H54 (cell line): ENCODE measurements around the gene BMP6.

Source experiments
- DNase-seq: peaks from one replicate; pipeline ENCODE4 v3.0.0; 2011; ENCODE audit warnings: low spot score, mixed read lengths; ENCODE audit not compliant: insufficient read length
- FAIRE-seq: peaks from 3 replicates; lab custom pipeline; 2011; peaks lifted over from hg19 to GRCh38; lab: Jason Lieb, UNC
- POLR2A ChIP-seq: IDR thresholded peaks from 2 replicates; pipeline ENCODE4 v1.6.1; 2011; ENCODE audit warnings: low read depth, mild to moderate bottlenecking, low read length

The BMP6 gene

DNA sequence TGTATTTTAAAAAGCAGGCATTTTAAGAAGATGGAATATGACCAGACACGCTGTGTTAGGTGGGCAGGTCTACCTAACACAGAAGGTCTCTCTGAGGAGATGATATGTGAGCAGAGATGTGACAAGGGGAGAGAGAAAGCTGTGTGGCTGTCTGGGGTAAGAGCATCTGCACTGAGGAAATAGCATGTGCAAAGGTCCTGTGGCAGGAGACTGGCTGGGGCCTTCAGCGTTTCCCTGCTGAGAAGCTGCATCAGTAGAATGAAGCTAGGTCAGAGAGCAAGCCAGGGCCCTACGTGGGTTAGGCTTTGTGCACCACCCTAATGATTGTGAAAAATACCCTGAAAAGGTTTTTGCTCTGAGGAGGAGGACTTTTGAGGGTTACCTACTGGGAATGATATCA lies 97.7 kb downstream of the BMP6 start:
- FAIRE-seq (no peak), DNase-seq (no peak)
- TF ChIP-seq POLR2A, result no peak

DNA sequence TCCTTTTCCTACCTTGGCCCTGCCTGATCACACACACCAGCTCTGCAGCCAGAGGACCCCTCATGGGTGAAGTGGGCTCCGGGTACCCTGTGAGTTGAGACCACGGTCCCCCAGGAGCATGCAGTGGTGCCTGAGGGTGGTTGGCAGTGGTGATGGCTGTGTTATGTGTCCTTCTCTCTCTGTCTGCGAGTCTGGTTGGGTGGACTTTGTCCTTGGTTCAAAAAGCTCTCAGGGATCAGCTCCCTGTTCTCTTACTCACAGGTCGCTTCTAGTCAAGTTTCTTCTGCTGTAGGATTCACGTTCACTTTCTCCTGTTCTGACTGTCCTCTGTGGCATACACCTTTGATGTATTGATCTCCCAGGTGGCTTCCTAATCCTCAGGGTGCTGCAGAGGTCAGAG lies 100.1 kb downstream of the BMP6 start:
- FAIRE-seq, result no peak
- no peak for DNase-seq
- no peak for TF ChIP-seq POLR2A

DNA sequence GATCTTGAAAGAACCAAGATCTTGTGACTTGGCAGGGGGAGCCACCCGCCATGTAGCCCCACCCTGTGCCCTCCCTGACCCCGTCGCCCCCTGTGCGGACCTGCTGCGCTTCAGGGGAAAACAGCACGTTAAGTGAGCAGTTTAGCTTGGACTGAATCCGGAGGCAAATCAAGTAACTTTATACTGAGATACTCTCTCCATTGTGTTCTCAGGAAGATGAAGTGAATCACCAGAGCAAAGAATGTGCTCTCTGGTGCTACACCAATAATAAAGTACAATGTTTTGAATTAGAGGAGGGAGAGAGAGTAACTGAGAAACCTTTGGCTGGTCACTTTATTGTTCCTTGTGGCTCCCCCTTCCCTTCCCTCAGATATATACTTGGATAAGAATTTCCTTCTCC lies 101.2 kb downstream of the BMP6 start:
- FAIRE-seq (no peak), DNase-seq (no peak)
- TF ChIP-seq POLR2A, result no peak

DNA sequence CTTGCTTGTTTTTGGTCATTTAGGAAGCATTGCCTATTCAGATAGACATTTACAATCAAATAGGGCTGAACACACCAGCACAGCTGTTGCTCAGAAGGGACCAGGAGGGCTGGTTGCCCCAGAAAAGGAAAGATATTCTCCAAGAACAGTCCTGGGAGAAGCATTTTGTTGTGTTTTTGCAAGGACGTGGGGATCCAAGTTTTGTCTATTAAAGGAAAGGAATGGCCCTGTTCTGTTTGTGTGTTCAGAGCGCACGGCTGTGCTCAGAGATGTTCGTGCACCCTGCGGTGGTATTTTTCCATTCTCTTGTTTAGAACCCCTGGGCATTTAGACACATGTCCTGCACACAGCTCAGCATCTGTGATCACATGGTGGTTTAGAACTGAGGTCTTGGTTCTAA lies 102.2 kb downstream of the BMP6 start:
- DNase-seq, result no peak
- TF ChIP-seq POLR2A, result no peak
- FAIRE-seq, result no peak

DNA sequence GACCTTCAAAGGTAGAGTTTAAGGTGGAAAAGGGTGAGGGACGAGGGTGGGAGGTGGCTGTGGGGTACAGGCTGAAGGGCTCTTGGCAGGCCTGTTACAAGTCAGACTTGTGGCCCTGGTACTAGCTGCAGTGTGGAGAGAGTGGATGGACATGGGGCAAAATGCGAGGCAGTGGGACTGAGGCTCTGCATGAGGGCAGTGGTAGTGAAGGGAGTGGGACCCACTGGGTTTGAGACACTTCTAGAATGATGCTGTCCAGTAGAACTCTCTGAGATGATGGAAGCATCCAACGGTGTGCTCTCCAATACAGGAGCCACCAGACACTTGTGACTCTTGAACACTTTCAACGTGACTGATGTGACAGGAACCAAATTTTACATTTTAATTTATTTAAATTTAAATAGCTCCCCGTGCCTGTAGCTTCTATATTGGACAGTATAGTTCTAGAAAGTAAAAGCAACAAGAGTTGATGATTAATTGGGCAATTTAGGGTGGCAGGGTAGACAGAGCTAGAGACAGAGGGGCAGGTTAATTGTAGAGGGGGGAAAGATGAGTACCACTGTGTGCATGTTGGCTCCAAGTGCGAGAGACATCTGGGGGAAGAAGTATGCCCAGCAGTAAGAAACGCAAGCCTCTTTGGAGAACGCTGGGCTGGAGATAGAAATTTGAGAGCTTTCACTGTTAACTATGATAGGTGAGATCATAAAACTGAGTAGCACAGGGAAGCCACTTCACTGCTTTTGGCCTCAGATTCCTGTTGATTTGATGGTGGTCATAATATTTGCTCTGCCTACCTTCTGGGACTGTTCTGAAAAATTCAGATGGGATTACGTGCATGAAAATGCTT lies 107.2 kb downstream of the BMP6 start:
- no peak for FAIRE-seq
- no peak for DNase-seq
- TF ChIP-seq POLR2A, result no peak

DNA sequence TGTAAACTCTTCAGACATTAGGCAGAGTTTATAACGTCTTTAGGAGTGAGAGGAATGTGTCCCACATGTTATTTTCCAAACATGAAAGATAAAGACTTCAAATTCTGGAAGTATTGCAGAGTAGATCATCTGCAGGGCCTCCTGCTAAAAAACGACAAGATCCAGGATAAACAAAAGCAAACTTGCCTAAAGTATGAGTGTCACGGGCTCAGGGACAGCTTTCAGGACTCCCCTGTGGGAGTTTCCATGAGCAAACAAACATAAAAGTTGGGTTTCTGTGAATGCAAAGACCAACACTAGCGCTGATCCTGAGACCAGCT lies 107.8 kb downstream of the BMP6 start:
- no peak for TF ChIP-seq POLR2A
- no peak for DNase-seq
- no peak for FAIRE-seq

DNA sequence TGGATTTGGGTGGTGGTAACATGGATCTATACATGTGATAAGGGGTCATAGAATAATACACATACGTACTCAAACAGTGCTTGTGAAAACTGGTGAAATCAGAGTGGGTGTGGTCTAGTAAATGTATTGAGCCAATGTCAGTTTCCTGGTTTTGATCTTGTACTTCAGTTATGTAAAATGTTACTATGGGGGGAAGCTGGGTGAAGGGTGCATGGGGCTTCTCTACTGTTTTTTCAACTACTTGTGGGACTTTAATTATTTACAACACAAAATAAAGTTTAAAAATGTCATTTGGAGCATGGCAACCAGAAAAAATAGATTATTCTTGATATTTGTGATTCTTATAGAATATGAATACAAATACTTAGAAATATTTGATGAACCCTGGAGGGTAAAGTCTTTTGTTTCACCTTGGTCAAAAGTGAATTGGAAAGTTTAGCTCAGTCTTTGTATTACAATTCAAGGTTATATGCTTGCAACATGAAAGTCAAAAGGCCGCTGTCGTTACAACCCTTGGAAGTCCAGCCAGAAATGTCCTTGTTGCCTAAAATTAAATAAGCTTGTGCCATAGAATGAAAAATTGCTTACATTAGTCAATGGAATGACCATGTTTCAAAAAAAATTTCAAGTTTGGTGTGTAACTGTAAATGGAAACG lies 110.6 kb downstream of the BMP6 start:
- FAIRE-seq, result no peak
- no peak for TF ChIP-seq POLR2A

DNA sequence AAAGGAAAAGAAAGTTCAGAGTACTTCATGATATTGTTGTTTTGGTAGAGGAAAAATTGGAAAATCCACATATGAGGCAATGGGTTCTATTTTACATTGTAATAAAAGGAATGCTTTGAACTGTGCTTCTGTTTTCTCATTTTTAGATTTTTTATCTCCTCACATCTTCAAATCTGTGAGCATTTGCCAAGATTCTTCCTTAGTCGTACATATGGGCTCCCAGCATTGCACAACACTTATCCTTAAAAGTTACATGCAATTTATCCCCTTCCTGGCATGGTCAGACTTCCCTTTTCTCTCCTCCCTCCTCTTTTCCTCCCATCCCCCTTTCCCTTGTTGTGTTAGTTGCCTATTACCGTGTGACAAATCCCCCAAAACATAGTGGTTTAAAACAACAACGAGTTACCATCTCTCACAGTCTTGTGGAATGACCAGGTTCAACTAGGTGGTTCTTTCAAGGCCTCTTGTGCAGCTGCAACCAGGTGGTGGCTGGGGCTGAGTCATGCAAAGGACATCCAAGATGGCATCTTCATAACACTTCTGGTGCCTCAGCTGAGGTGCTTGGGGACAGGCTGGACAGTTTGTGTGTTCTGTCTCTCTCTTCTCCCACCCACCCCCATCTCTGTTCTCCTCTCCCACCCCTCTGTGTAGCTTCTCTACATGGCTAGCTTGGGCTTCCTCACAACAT lies 116.0 kb downstream of the BMP6 start:
- no peak for TF ChIP-seq POLR2A
- DNase-seq, result no peak
- FAIRE-seq, result no peak

More for the DNA sequence above, 110.6 kb downstream of the BMP6 start:
- no peak for DNase-seq

DNA sequence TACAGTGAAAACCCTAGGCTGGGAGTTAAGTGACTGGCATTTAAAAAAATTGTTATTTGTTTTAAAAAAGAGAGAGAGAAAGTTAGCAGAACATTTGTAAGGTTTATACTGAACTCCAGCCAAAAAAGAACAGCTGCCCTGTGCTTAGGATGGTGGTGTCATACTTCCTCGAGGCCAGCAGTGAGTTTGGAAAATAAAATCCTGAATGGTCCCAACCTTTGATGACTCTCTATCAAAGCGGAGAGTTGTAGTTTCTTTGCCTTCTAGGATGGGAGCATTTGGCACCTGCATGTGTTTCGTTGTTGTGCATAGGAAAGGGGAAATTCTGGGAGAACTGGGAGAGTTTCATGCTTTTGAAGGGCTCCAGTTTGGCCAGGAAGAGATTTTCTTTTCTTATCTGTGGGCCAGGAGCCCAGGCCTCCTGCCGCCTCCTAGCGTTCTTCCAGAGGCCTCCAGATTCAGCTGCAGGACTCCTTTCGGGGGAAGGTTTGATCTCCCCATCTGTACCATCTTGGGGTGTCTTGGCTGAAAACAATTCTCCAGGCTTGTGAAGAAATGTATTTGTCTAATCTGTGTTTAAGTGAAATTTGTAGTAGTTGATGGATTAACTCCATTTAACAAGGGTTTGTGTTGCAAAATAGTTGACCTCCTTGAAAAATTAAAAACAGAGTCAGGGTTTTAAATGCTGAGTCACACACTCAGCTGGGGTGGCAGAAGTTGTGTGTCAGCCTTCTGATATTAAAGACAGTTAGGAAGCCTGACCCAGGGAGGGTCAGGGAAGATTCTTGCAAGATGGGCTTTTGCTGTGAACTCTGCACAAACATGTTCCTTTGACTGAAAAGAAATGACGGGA lies 121.3 kb downstream of the BMP6 start:
- no peak for TF ChIP-seq POLR2A
- DNase-seq, result no peak
- no peak for FAIRE-seq

DNA sequence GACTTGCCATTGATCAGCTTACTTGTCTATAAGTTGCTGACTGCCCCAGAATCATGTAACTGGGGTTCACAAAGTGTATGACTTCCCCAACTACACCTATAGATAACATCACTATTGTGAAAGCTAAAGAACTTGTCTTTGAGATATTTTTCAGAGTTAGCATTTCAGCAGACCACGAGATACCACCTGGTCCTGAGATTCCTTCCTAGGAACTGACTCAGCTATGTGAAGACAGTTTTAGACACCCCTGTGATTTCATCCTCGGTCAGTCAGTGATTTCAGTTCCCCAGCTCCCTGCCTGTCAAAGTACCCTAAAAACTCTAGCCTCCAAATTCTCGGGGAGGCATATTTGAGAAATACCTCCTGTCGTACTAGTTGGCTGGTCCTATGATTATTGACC lies 122.3 kb downstream of the BMP6 start:
- DNase-seq (no peak), FAIRE-seq (no peak)
- TF ChIP-seq POLR2A, result no peak

DNA sequence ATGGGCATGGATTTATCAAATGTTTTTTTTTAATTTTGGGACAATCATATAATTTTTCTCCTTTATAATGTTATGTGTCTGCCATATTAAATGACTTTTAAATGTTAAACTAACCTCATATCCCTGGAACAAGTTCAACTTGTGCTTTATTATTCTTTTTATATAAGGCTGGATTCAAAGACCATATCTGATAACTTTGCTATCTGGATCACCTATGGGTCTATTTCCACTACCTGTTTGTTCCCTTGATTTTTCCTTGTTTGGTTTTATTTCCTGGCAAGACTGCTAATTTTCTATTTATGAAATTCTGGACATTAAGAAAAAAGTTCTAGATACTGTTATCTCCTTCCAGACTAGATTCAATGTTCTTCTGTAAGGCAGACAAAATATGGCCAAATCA lies 125.9 kb downstream of the BMP6 start:
- DNase-seq (no peak), FAIRE-seq (no peak)
- no peak for TF ChIP-seq POLR2A

DNA sequence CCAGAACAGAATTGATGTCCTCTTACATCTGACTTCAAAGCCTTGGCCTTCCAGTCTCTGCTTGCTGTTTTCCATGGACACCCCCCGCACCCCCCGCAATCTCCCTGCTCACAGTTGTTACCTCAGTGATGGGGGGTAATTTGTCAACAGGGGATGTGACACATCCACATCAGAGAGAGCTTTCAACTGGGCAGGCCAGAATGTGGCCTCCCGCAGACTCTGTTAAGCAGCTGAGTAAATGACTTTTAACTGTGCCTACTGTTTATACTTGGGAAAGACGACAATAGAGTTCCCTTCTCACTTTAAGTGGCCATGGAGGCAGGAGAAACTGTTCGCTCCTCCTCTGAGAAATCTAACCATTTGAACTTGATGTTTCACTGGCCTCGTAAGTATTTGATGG lies 133.7 kb downstream of the BMP6 start:
- FAIRE-seq, result no peak
- no peak for DNase-seq
- no peak for TF ChIP-seq POLR2A

DNA sequence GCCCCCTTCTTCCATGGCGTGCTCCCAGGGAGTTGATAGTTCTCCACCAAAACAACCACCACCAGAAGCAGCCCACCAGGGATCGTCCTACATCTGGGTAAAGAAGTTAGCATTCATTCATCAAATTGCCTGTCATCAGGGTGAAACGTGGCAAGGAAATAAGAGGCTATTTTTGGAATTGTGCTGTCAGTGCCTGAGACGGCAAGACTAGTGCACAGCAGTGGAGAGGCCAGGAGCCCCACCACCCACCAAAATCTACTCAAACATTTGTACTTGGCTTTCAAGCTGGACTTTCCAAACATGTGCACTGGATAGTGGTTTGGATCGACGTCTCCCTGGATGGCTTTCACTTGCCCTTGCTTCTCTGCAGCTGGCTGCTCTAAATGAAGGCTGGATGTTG lies 139.9 kb downstream of the BMP6 start:
- TF ChIP-seq POLR2A, result no peak
- DNase-seq (no peak), FAIRE-seq (no peak)
